HG02885 (cell line): ENCODE data around the gene B3GNT3.
A peak's percentile ranks its signal among the peaks of the same experiment; 100 is the strongest.

ENCODE experiments used
- ATAC-seq: cut with Tn5 transposase; IDR thresholded peaks from one replicate; pipeline ENCODE4 v1.9.1; 2021; ENCODE audit warnings: mild to moderate bottlenecking; ENCODE audit not compliant: unreplicated experiment, poor library complexity

The B3GNT3 gene

GRCh38 chr19:17794731-17795494 lies at the start of gene B3GNT3:
Gene B3GNT3 (plus strand): TSS chr19:17795138. CDS start chr19:17807808, 12,670 bp downstream.
- ATAC-seq, result no peak

- ATAC-seq, result peak; percentile 76
These were observed 47.5 kb upstream of the B3GNT3 start for GRCh38 chr19:17747205-17748098.

GRCh38 chr19:17748884-17749638 lies 45.9 kb upstream of the B3GNT3 start:
- no peak for ATAC-seq

DNA sequence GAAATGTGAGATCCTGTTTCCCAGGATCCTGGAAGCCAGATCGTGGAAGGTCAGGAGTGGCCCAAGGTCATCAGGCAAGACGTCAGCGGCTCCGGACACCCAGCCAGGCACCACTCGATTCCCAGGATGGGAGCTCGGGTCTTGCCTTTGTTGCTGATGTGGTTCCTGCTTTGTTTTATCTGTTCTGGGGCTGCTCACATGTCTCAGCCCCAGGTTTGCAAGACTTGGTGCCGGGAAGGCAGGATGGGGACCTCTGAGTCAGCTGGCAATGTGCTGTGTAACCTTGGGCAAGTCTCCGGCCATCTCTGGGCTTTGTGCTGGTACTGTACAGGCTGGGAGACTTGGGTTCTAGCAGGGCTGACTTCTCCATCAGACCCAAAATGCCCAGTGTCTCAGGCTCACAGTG lies 45.0 kb upstream of the B3GNT3 start:
- ATAC-seq, result no peak

DNA sequence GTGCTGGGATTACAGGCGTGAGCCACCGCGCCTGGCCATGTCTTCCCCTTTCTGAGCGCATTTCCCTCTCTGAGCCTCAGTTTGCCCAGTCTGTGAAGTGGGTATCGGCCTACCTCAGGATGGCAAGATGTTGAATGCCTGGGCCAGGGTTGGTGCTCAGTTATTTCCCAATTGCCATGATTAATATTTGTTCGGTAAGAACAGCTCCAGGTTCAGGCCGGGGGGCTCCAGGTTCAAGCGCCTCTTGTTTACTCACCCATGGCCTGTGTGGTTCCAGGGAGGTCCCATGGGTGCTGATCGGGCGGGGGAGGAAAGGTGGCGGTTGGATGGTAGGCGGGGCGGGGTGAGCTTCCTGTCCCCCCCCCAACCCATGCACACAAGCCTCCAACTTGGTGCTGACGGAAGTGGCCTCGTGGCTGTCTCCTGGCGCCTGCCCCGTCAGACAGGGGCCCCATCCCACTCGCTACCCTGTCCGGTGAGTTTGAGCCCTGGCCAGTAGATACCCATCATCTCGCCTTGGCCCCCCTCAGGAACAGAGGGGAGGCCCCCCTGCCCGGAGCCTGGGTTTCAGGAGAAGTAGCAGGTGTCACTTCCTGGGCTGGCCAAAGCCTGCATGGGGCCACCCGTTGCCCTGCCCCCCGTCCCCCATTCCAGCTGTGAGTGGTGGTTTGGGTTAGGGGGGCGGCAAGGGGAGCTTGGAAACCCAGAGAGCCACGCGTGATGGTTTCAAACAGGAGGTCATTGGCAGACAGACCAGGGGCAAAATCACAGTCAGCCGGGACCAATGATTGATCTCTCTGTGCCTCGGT lies 43.6 kb upstream of the B3GNT3 start, which contains the start of gene FCHO1:
FCHO1 (plus strand) TSS at position 375 of the 809 bp plus-strand sequence. CDS start 3,688 bp downstream, outside the sequence.
- peak; percentile 34 for ATAC-seq

DNA sequence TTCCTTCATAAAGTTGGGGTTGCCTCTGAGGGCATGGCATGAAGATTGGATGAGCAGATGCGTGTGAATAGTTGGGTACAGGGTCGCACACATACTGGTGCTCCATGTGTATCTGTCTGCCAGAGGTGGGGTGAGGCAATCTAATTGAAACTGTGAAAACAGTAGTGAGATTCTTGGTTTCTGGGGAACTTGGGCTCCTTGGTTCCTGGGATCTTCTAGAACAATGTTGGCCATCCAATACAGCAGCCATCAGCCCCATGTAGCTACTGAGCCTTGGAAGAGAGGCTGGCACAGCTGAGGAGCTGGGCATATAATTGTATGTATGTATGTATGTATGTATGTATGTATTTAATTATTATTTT lies 43.0 kb upstream of the B3GNT3 start:
- ATAC-seq, result no peak

DNA sequence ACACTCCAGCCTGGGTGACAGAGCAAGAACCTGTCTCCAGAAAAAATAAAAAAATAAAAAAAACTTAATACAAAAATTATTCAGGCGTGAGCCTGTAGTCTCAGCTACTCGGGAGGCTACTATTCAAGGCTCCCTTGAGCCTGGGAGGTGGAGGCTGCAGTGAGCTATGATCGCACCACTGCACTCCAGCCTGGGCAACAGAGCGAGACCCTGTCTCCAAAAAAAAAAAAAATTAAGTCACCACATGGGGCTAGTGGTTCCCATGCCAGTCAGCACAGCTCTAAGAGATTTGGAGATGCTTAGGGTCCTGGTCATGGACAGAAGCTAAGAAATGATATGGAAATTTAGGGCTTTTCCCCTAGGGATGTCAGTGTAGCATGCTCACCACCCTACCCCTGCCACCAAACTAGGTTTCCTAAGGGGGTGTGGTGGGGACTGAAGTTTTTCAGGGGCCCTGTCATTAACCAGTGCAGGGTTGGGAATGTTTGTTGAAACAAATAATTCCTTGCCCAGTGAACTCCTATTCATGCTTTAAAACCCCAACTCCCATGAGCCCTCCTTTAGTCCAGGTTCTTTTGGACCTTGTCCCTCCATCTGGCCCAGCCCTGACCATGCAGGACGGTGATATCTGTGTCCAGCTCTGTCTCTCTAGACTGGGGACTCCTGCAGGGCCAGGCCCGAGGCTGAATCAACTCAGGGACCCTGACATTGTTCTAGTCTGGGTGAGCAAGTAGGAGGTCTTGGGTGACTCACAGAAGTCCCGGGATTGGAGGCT lies 41.9 kb upstream of the B3GNT3 start:
- no peak for ATAC-seq

DNA sequence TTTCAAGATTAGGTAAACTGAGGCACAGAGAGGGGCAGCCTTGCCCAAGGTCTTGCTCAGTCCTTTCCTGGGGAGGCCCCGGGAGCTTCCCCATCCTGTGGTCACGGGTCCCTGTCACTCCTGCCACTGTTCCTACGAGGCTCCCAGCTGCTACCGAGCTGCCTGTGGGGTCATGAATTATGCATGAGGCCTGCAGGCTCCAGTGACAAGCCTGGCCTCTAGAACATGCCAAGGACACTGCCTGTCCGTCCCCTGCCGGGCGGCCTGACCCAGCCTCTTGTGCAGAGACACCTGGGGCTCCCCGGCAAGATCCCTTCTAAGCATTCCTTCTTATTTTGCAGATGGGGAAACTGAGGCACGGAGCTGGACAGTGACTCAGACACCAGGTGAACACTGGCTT lies 41.0 kb upstream of the B3GNT3 start:
- no peak for ATAC-seq

DNA sequence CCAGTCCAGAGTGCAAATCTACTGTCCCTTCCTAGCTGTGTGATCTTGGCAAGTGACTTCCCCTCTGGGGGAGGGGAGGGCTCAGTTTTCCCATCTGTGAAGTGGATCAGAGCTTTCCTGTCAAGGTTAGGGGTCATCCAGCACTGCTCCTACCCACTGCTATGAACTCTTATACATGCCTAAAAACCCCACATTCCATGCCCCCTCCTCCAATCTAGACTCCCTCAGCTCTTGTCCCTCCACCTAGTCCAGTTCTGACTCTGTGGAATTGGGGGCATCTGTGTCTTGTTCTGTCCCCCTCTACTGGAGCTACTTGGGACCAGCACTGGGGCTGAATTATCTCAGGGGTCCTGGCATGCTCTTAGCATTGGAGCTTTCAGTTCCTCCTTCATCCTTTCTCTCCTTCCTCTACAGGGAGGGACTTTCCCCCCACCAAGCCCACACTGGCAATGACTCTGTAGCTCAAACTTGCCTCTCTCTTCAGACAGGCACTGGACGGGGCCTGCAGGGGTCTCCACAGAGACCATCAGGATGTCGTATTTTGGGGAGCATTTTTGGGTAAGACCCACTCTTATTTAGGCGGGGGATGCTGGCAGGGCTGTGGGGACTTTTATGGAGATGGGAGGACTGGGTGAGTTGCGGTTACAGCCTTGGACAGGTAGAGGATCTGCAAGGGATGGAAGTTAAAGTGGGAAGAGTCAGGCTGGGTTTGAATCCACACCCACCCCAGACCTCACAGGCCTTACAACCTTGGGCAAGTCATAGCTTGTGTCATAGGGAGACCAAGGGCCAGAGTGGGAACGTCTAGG lies 40.1 kb upstream of the B3GNT3 start:
- peak; percentile 53 for ATAC-seq

DNA sequence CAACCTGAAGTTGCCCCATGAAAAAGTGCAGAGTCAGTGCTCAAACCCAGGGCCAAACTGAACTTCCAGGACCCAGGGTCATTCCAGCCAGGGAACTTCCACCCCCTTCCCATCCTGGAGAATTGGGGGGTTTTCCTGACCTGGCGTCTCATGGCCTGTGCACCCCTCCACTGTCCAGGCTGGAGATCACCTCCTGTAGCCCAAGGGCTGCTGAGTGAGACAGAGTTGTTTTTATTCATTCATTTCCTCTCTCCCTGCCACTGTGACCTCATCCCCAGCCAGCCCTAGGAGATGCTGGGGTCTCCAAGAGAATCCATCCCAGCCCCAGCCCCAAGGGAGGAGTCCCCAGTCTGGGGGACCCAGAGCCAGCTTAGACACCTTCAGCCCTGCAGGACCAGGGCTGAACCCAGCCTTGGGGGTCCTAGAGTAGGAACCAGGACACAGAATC lies 39.5 kb upstream of the B3GNT3 start:
- no peak for ATAC-seq

DNA sequence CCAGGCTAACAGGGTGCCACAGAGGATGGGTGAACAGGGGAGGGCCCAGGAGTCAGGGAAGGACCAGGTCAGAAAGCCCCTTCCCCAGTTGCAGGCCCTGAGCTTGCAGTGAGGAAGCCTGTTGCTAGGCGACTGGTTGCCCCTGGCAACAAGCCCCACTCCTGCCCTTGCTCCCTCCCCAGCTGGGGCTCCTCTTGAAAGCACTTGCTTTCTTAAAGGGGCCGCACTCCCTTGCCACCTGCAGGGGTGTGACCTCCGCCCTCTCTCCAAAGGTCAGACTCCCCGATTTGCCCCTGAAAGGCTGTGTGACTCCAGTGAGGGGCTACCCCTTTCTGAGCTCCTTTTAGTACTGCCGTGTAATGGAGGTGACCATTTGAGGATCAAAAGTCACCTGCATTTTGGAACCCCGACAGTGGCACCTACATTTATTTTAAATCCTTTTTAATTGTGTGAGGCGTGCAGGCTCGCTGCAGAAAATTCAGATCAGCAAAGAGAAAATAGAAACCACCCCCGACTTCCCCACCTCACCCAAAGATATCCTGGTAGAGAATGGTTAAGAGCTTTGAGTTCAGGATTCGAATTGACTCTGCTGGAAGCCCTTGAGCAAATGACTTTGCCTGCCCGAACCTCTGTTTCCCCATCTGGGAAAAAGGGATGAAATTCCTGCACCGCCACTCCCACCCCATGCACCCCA lies 38.8 kb upstream of the B3GNT3 start:
- ATAC-seq, result peak; percentile 39

DNA sequence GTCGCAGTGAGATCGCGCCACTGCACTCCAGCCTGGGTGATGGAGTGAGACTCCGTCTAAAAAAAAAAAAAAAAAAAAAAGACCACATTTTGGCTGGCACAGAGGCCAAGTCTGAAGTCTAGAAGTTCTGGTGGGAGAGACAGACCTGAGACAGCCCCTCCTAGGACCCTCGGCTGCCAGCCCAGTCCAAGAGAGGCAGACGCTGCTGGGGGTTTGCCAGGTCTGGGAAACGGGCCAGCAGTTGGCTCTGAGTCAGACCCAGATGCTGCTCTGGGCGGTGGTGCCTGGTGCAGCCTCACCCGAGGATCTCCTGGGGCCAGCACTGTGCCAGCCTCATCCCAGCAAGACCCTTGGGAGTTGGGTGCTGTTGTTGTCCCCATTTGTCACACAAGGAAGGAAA lies 37.8 kb upstream of the B3GNT3 start:
- ATAC-seq, result no peak

- ATAC-seq, result no peak
These were observed 36.4 kb upstream of the B3GNT3 start for GRCh38 chr19:17758515-17758914.

- no peak for ATAC-seq
These were observed 33.8 kb upstream of the B3GNT3 start for GRCh38 chr19:17761148-17761547.

DNA sequence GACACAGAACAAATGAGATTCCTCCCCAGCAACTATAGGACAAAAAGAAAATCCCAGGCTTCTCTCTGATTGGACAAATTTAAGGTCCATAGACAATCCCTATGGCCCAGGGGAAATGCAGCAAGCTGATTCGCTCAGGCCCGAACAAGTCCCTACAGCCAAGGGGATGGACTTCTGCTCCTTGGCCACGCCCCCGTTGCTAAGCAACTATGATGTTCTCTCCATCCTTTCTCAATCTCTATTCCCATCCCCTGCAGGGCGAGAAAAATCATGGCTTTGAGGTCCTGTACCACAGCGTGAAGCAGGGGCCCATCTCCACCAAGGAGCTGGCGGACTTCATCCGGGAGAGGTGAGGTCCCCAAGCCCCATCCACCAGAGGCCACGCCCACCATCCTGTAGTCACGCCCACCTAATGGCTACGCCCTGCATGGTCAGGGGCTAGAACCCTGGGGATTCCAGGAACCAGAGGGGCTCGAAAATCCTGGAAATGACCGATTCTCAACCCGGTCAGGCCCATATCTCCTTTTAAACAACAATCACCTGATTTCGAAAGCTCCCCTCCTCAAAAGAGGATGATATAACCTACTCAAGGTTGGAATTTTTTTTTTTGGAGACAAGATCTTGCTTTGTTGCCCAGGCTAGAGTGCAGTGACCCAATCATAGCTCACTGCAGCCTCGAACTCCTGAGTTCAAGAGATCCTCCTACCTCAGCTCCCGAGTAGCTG lies 32.3 kb upstream of the B3GNT3 start:
- ATAC-seq, result no peak

DNA sequence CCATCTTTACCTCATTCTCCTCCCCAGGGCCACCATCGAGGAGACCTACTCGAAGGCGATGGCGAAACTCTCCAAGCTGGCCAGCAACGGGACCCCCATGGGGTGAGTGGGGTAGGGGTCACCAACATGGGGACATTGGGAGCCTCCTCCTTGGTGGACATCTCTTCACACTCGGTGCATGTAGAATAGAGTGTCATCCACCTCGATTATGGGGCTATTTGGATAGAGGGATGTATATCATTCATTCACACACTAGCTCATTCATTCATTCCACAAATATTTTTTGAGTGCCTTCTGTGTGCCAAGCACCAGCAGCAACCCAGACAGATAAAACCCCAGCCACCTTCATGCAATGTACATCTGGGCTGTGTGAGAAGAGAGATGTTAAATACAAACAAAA lies 30.6 kb upstream of the B3GNT3 start:
- ATAC-seq, result no peak

DNA sequence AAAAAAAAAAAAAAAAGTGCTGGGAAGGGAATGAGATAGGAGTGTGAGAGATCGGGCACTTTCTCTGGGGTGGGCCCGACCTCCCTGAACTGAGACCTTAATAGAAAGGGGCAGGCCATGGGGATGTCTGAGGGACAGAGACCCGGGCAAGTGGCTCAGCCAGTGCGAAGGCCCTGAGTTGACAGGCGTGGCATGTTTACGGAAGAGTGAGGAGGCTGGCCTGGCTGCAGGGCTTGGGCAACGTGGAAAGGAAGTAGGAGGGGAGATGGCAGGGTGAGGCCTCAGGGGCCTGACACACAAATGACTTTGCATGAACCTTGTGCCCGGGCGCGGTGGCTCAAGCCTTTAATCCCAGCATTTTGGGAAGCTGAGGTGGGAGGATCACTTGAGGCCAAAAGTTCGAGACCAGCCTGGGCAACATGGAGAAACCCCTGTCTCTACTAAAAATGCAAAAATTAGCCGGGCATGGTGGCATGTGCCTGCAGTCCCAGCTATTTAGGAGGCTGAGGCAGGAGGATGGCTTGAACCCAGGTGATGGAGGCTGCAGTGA lies 29.8 kb upstream of the B3GNT3 start:
- no peak for ATAC-seq
